Mesendoderm (in vitro differentiated cells): Measurements from ENCODE around the gene GPR179.
"Not testable (repeated sequence)": the region's sequence is repeated elsewhere in the genome, so short reads cannot be mapped to it uniquely, and the experiment has no call there.

Experiments used
- DNase-seq: peaks from one replicate; pipeline ENCODE4 v3.0.0; 2013
- H2AK5ac ChIP-seq: 2 replicates; pipeline ENCODE4 v1.6.1; 2013; ENCODE audit warnings: low read length, inconsistent platforms
- H2BK120ac ChIP-seq: 2 replicates; pipeline ENCODE4 v1.6.1; 2013; ENCODE audit warnings: low read depth, mild to moderate bottlenecking, low read length, moderate library complexity, mixed read lengths
- H2BK15ac ChIP-seq: replicated peaks from 2 replicates; pipeline ENCODE4 v1.6.1; 2013; ENCODE audit warnings: low read depth, mild to moderate bottlenecking, moderate library complexity
- H2BK5ac ChIP-seq: 2 replicates; pipeline ENCODE4 v1.6.1; 2013; ENCODE audit warnings: low read length, inconsistent platforms
- H3K18ac ChIP-seq: 2 replicates; pipeline ENCODE4 v1.6.1; 2013; ENCODE audit warnings: mild to moderate bottlenecking, low read length, mixed read lengths
- H3K23ac ChIP-seq: one replicate; pipeline ENCODE4 v1.6.1; 2013; ENCODE audit warnings: low read length
- H3K27ac ChIP-seq: 2 replicates; pipeline ENCODE4 v1.5.1; 2013; ENCODE audit warnings: low read depth, mild to moderate bottlenecking, inconsistent platforms, low read length, moderate library complexity
- H3K27me3 ChIP-seq: 2 replicates; pipeline ENCODE4 v1.6.1; 2013; ENCODE audit warnings: low read length, control low read depth, mild to moderate bottlenecking, inconsistent platforms; ENCODE audit not compliant: insufficient read depth, poor library complexity
- H3K36me3 ChIP-seq: 2 replicates; pipeline ENCODE4 v1.6.1; 2013; ENCODE audit warnings: low read length, inconsistent platforms; ENCODE audit not compliant: control insufficient read depth, insufficient read depth
- H3K4ac ChIP-seq: one replicate; pipeline ENCODE4 v1.6.1; 2013; ENCODE audit warnings: low read depth, mild to moderate bottlenecking, low read length, moderate library complexity
- H3K4me1 ChIP-seq: 2 replicates; pipeline ENCODE4 v1.6.1; 2013; ENCODE audit warnings: low read depth, low read length, inconsistent platforms; ENCODE audit not compliant: control insufficient read depth
- H3K4me2 ChIP-seq: 2 replicates; pipeline ENCODE4 v1.6.1; 2013; ENCODE audit warnings: low read length
- H3K4me3 ChIP-seq: 2 replicates; pipeline ENCODE4 v1.5.1; 2013; ENCODE audit warnings: mild to moderate bottlenecking, low read length
- H3K56ac ChIP-seq: one replicate; pipeline ENCODE4 v1.6.1; 2013; ENCODE audit warnings: low read length
- H3K79me1 ChIP-seq: 2 replicates; pipeline ENCODE4 v1.6.1; 2013; ENCODE audit warnings: low read length, inconsistent platforms
- H3K79me2 ChIP-seq: 2 replicates; pipeline ENCODE4 v1.6.1; 2013; ENCODE audit warnings: mild to moderate bottlenecking, low read length; ENCODE audit not compliant: control insufficient read depth, insufficient read depth
- H3K9ac ChIP-seq: 2 replicates; pipeline ENCODE4 v1.6.1; 2013; ENCODE audit warnings: low read length, inconsistent platforms
- H4K5ac ChIP-seq: one replicate; pipeline ENCODE4 v1.6.1; 2013; ENCODE audit warnings: low read length
- H4K8ac ChIP-seq: one replicate; pipeline ENCODE4 v1.6.1; 2013; ENCODE audit warnings: low read depth, mild to moderate bottlenecking, control low read depth, low read length, moderate library complexity
- WGBS: extraction: QIAGEN DNeasy Blood & Tissue Kit; methylation state at CpG from one replicate; pipeline ENCODE4 v1.1.7; 2013; ENCODE audit warnings: low lambda C conversion rate, missing lambda C conversion rate; ENCODE audit not compliant: insufficient coverage; ENCODE audit errors: extremely low coverage; 5-methylcytosine and 5-hydroxymethylcytosine counted together

GPR179 gene

DNA sequence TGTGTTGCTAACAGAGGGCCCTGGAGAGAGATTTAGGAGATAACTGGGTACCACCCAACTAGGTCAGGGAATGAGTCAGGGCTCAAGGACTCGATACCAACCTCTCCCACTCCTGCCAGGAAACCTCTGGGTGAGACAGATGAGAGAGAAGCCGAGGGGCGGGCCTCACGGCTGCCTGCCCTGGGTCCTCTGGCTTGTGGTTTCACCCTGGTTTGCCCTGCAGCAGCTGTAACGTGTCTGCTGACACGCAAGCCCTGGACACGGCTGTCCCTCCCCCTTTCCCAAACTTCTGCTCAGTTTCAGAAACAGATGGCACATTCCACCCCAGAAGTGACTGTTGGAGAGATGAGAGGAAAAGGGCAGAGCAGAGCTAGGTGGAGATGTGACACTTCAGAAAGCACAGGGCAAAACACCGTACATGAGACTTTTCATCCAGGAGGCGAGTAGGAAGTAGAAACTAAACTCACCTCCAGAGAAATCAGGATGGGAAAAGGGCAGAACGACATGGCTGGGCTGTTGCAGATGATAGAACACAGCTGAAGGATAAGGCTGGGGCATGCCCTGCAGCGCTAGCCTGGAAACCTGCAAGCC, 57.2 kb downstream of the GPR179 start:
- peak; percentile 5 for DNase-seq
- not testable (repeated sequence) for H2BK120ac ChIP-seq, H3K79me2 ChIP-seq, H2AK5ac ChIP-seq, H3K4me2 ChIP-seq, H4K8ac ChIP-seq, H2BK5ac ChIP-seq, H3K79me1 ChIP-seq, H3K9ac ChIP-seq, H2BK15ac ChIP-seq, H3K27ac ChIP-seq, H3K27me3 ChIP-seq, H3K23ac ChIP-seq, H3K56ac ChIP-seq, H3K36me3 ChIP-seq, H3K4ac ChIP-seq, H3K4me1 ChIP-seq, H4K5ac ChIP-seq, H3K4me3 ChIP-seq, H3K18ac ChIP-seq
- no CpG with 5 or more reads among the region's 11 CpGs for WGBS

DNA sequence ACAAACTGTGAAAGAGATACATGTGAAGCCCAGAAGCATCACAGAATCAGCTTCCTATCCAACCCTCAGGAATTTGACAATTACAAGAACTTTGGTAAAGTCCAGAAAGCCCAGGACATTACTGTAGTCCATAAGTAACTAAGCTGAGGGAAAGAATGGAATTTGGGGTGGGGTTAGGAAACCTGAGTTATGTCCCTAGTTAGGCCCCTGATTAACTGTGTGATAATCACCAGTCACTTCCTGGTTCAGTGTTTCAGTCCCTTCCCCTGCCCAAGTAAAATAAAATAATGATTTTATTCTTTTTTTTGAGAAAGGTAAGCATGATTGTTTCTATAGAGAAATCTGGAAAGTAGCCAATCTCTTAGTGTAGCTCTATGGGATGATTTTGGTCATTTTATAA, 57.8 kb downstream of the GPR179 start:
- H4K5ac ChIP-seq, H3K23ac ChIP-seq, H3K27me3 ChIP-seq, H3K9ac ChIP-seq, H3K79me1 ChIP-seq, H4K8ac ChIP-seq, H3K27ac ChIP-seq, H3K18ac ChIP-seq, H3K36me3 ChIP-seq, H3K4ac ChIP-seq, H3K79me2 ChIP-seq, H3K4me2 ChIP-seq, H3K4me1 ChIP-seq, H2BK120ac ChIP-seq, H3K56ac ChIP-seq, H2AK5ac ChIP-seq, H3K4me3 ChIP-seq, H2BK15ac ChIP-seq, H2BK5ac ChIP-seq: not testable (repeated sequence)
- DNase-seq: peak; percentile 3
